Measurements from ENCODE around the gene SYK. TPM values are rescaled to one million over a fixed set of nuclear protein-coding genes. Genes with fewer than 3 reads are reported as not detected.

SYK gene
- total RNA-seq, 1 experiment from 2014 or later, result 0.28 TPM

- TF ChIP-seq REST (IDR thresholded peaks at IDR 0.05; ENCODE audit: insufficient read depth in 1 of 2, low read depth in 2 of 2, low read length in 1 of 2) (no peak), POLR2AphosphoS5 (IDR thresholded peaks at IDR 0.05; ENCODE audit: low read depth, low read length) (no peak), SIN3A (IDR thresholded peaks at IDR 0.05; ENCODE audit: borderline replicate concordance, insufficient read depth, low read depth, low read length) (no peak), TCF7L2 (IDR thresholded peaks at IDR 0.05; ENCODE audit: low read depth, low read length) (no peak), CTCF (IDR thresholded peaks at IDR 0.05) (no peak)
- ChIA-PET POLR2A (no interaction called here), CTCF (no interaction called here)
- H3K36me3 ChIP-seq (ENCODE audit: control insufficient read depth, insufficient read depth, low read length), result no peaks in the 10 kb centered on the region
- in situ Hi-C loops (cut with HindIII; ENCODE audit: low pct_unique_long_range_greater_than_20kb, low sequenced_read_pairs), result no loop called here
- no peaks in the 10 kb centered on the region for H3K9me3 ChIP-seq (ENCODE audit: control insufficient read depth, insufficient read depth, low read depth, low read length)
- H3K4me1 ChIP-seq (ENCODE audit: control insufficient read depth, insufficient read depth, low read length), result no peaks in the 10 kb centered on the region
- intact Hi-C loops (cut with micrococcal nuclease; ENCODE audit: unreplicated experiment), result no loop called here
- no peaks in the 10 kb centered on the region for H3K27me3 ChIP-seq (ENCODE audit: control insufficient read depth, insufficient read depth, low read length)
- ATAC-seq (no peak), DNase-seq (ENCODE audit: low read depth, low spot score) (no peak)
- no peak overlapping the region for H3K27ac ChIP-seq (ENCODE audit: low read length)
- no TSS peak for BruUV-seq (replicated peaks)
- no peak overlapping the region for H3K4me3 ChIP-seq (ENCODE audit: low read depth in 2 of 2, low read length in 2 of 2)
Observed at GRCh38 chr9:90836411-90837080, 34.9 kb downstream of the SYK start.

GRCh38 chr9:90838098-90838497 is 36.5 kb downstream of the SYK start:
- ChIA-PET POLR2A (no interaction called here), CTCF (no interaction called here)
- BruUV-seq (replicated peaks), result no TSS peak
- Histone ChIP-seq H3K36me3 (ENCODE audit: control insufficient read depth, insufficient read depth, low read length) (no peaks in the 10 kb centered on the region), H3K27ac (ENCODE audit: low read length) (no peak overlapping the region), H3K27me3 (ENCODE audit: control insufficient read depth, insufficient read depth, low read length) (no peaks in the 10 kb centered on the region), H3K4me3 (ENCODE audit: low read depth in 2 of 2, low read length in 2 of 2) (no peak overlapping the region), H3K9me3 (ENCODE audit: control insufficient read depth, insufficient read depth, low read depth, low read length) (no peaks in the 10 kb centered on the region), H3K4me1 (ENCODE audit: control insufficient read depth, insufficient read depth, low read length) (no peaks in the 10 kb centered on the region)
- in situ Hi-C loops (cut with HindIII; ENCODE audit: low pct_unique_long_range_greater_than_20kb, low sequenced_read_pairs) (no loop called here), intact Hi-C loops (cut with micrococcal nuclease; ENCODE audit: unreplicated experiment) (no loop called here)
- ATAC-seq (no peak), DNase-seq (ENCODE audit: low read depth, low spot score) (no peak)
- TF ChIP-seq POLR2AphosphoS5 (IDR thresholded peaks at IDR 0.05; ENCODE audit: low read depth, low read length), result no peak

- intact Hi-C loops (cut with micrococcal nuclease; ENCODE audit: unreplicated experiment), result no loop called here
- ATAC-seq (no peak), DNase-seq (ENCODE audit: low read depth, low spot score) (no peak)
- no peaks in the 10 kb centered on the region for H3K36me3 ChIP-seq (ENCODE audit: control insufficient read depth, insufficient read depth, low read length)
- TF ChIP-seq REST (IDR thresholded peaks at IDR 0.05; ENCODE audit: insufficient read depth in 1 of 2, low read depth in 2 of 2, low read length in 1 of 2) (no peak), POLR2AphosphoS5 (IDR thresholded peaks at IDR 0.05; ENCODE audit: low read depth, low read length) (no peak), TCF7L2 (IDR thresholded peaks at IDR 0.05; ENCODE audit: low read depth, low read length) (no peak), SIN3A (IDR thresholded peaks at IDR 0.05; ENCODE audit: borderline replicate concordance, insufficient read depth, low read depth, low read length) (no peak), CTCF (IDR thresholded peaks at IDR 0.05) (no peak)
- BruUV-seq (replicated peaks), result no TSS peak
- no peaks in the 10 kb centered on the region for H3K27me3 ChIP-seq (ENCODE audit: control insufficient read depth, insufficient read depth, low read length)
- H3K4me3 ChIP-seq (ENCODE audit: low read depth in 2 of 2, low read length in 2 of 2), result no peak overlapping the region
- in situ Hi-C loops (cut with HindIII; ENCODE audit: low pct_unique_long_range_greater_than_20kb, low sequenced_read_pairs), result no loop called here
- no peaks in the 10 kb centered on the region for H3K9me3 ChIP-seq (ENCODE audit: control insufficient read depth, insufficient read depth, low read depth, low read length)
- H3K27ac ChIP-seq (ENCODE audit: low read length), result no peak overlapping the region
- CTCF ChIA-PET, result no interaction called here
- no peaks in the 10 kb centered on the region for H3K4me1 ChIP-seq (ENCODE audit: control insufficient read depth, insufficient read depth, low read length)
- POLR2A ChIA-PET, result no interaction called here
Observed at GRCh38 chr9:90838581-90839154, 37.0 kb downstream of the SYK start.
